Measurements from ENCODE around the gene CTRL.

CTRL gene

GRCh38 chr16:67962135-67962534 lies 30.5 kb upstream of the CTRL start:
- no peak for DNase-seq

GRCh38 chr16:67961551-67961957 lies 29.9 kb upstream of the CTRL start:
- no peak for DNase-seq

- peak; percentile 14 for DNase-seq
Measured at GRCh38 chr16:67959536-67960329, 28.1 kb upstream of the CTRL start.

DNA sequence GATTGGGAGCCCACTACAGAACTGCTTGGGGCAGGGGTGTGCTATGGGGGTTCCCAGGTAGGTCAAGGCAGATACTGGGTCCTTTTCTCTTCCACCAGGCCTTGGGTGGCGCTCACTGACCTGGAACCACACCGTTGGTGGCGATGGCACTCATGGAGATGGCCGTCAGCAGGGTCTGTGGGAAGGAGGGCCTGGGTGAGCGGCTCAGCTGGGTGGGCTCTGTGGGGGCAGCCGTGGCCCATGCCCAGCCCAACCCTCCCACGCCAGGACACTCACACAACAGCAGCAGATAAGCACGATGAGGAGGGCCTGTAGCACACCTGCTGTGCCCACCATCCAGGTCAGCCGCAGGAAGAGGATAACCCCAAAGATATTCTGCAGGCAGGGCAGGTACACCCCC lies 26.0 kb upstream of the CTRL start:
- DNase-seq = no peak

DNA sequence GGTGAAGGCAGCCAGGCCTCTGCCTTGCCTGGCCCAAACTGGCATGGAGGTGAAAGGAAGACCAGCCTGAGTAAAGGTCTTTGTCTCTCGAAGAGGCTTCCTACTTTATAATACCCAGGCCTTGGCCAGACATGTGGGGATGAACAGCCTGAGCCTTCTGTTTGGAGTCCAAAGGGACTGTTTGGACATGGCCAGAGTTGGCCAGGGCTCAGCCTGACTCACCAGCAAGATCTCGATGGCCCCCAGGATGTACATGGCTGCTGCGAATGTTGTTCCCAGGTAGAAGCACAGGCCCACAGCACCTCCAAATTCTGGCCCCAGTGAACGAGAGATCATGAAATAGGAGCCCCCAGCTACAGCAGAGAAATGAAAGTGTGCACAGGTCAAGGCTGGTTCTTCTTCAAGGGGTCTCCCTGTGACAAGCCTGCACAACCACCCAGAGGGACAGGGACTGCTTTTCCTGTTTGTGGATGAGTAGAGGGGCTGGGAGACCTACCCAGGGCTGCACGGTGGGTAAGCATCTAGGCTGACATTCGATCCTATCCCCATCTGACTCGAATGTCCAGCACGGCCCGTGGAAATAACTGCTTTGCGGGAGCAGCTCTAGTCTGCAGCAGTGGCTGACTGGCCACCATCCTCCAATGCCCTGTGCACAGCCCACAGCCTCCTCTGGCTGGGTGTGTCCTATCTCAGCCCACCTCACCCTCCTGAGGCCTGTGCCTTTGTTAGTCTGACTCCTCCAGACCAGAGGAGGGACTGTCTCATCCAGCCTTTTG lies 22.9 kb upstream of the CTRL start:
- DNase-seq = no peak

DNA sequence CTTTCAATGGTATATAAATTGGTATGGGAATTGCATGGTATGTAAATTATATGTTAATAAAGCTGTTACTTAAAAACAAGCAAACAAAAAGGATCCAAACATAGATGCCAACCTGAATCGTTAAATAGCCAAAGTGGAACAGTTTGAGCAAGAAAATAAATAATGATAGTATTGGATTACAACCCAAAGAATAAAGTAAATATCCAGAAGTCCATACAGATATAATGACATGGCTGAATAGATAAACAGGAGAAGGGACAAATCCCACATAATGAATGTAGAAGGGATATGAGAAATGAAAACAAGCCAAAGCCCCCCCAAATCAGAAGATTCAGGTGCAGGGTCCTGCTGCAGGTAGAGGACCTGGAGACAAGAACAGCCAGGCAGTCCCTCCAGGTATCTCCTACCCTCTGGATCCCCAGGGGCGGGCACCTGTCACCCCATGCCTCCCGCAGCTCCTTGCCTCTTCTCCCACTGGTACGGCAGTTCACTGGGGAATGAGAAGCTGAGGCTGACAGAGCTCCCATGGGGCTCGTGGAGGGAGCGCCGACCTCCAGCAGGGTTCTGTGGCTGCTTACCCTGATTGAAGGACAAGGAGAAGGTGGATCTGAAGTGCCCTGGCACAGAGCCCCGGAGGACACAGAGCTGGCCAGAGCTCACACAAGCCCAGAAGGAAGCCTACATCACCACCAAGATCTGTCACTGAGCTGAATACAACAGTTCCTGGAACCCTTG lies 22.1 kb upstream of the CTRL start:
- no peak for DNase-seq

- DNase-seq = no peak
Measured at GRCh38 chr16:67951485-67951884, 19.8 kb upstream of the CTRL start.

- DNase-seq = no peak
Measured at GRCh38 chr16:67950335-67950843, 18.7 kb upstream of the CTRL start.

GRCh38 chr16:67949645-67950044 lies 18.0 kb upstream of the CTRL start:
- DNase-seq = no peak

- no peak for DNase-seq
Measured at GRCh38 chr16:67948015-67948414, 16.4 kb upstream of the CTRL start.

- no peak for DNase-seq
Measured at GRCh38 chr16:67946966-67947558, 15.4 kb upstream of the CTRL start.

DNA sequence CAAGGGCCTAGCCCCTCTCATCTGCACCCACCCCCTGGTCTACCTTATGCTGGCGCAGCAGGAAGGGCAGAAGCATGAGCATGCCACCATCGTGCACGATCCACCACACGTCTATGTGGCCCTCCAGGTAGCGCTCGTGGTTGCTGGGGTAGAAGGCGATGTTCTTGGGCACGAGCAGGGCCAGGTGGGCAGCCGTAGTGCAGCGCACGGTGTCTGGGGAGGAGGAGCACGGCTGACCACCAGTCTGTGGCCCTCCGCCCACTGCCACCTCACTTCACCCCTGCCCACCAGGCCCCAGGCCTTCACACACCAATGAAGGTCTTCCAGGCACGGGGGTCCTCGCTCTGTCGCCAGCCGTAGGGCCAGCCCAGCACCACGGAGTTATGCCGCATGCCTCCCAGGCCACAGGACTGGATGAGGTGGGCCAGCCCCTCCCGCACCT lies 14.5 kb upstream of the CTRL start:
- no peak for DNase-seq

DNA sequence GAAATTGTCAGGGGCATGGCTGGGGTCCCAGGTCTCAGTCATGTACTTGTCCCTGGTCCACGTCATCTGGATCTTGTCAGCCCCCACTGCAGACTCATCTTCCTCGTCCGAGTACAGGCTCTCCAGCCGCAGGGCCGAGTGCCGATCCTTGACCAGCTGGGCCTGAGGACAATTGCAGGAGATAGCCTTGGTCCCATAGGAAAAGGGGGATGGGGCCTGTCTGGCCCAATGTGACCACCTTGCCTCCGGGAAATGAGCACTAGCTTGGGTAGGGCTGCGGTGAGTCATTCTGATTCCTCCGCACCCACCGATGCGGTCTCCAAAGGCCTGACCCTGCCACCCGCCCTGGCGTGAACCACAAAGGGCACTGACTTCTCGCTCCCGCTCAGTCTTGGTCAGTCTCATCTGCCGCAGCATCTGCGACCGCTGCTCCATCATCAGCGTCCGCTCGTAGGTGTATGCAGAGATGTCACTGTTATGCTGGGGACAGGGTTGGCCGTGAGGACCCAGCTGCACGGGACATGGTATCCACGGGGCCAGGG lies 13.8 kb upstream of the CTRL start:
- no peak for DNase-seq

- no peak for DNase-seq
Measured at GRCh38 chr16:67944690-67945391, 13.2 kb upstream of the CTRL start.

DNA sequence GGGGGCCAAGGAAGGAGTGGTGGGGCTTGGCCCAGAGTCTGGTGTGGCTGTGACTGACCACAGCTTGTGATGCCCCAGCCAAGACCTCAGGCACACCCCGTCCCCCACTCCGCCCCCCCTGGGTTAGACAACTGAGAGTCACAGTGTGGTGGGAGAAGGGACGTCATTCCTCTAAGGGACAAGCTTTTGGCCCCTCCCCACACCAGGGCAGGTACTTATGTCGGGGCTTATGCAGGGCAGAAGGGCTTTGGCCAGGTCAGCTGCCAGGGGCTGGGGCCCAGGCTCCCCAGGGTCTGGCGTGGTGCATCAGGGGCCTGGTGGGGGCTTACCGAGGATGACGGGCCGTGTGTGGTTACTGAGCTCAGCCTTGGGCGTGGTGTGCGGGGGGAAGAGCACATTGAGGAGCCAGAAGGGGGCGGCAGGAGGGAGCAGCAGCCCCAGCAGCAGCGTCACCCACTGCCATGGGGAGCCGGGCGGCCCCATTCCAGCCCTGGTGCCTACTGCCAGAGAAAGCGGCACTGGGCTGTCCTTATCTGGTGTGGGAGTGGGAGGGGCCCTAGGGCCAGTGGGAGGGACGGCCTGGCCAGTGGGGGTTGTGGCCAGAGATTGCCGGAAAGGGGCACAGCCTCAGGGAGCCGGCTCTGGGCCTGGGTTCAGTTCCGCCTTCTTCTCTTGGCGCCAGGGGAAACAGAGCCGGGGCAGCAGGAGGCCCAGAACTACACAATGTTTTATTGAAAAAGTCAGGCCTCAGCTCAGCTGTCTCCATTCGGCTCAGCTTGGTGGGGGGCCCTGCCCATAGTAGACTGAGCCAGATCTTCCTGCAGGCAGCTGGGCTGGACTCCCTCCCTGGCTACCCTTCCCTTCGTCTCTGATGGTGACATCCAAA lies 12.2 kb upstream of the CTRL start, which contains the start of gene LCAT:
TSS of gene LCAT (minus strand) at position 502 of the 886 bp plus-strand sequence. CDS start at position 483, 19 bp downstream.
- no peak for DNase-seq

GRCh38 chr16:67943256-67943618 lies 11.6 kb upstream of the CTRL start:
- DNase-seq = no peak

GRCh38 chr16:67942510-67943255 lies 11.0 kb upstream of the CTRL start:
- no peak for DNase-seq

DNA sequence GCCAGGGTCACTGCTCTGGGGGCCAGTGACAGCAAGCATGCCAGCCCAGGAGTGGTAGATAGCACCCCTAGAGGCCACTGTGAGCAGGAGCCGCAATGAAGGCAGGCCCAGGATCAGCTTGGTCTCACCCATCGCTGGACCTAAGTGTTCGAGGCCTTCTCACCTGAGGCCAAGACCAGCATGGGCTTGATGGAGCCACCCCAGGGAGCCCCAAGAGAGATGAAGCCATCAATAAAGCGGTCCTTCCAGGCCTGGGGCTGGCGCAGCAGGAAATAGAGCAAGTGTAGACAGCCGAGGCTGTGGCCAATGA lies 10.5 kb upstream of the CTRL start:
- DNase-seq = peak; percentile 14

DNA sequence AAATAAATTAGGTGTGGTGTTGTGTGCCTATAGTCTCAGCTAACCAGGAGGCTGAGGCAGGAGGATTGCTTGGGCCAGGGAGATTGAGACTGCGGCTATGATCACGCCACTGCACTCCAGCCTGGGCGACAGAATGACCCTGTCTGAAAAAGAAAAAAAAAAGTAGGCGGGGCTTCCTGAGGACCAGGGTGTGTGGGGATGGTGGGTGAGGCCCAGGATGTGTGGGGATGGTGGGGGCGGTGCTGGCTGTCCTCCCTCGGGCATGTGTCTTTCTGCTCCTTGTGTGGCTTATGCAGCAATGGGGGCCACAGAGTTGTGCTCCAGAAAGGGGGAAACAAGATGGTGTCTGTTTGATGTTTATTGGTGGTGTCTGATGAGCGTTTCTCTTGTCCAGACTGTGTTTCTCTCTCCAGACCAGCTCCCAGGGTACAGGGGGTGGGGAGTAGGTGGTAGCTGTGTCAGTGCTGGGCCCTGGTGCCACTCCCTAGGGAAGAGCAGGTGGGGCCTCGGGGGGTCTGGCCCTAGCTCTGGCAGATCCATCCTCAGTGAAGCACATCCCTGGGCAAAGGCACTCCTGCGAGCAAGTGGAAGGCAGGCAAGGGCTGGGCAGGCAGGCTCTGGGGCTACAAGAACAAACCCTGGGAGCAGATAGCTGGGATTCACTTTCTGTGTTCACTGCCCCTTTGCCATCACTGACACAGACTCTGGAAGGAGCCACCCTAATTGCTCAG lies 10.0 kb upstream of the CTRL start:
- DNase-seq = no peak
